Peyer's patch (tissue), 4 donors: ENCODE data around the gene DDIT3.

ENCODE experiments used
- CTCF ChIP-seq, 6 experiments: fragments of 450-650 bp in 4 of 6; fragments of 200-600 bp in 2 of 6; sonication (generic) in 1 of 6; IDR thresholded peaks; one replicate each; pipeline ENCODE4 v1.5.1; 2017 to 2019; ENCODE audit warnings: antibody characterized with exemption in 6 of 6, mild to moderate bottlenecking in 3 of 6, moderate library complexity in 1 of 6
- POLR2A ChIP-seq, 2 donors: fragments of 450-650 bp; IDR thresholded peaks; one replicate each; pipeline ENCODE4 v1.5.1; 2017; ENCODE audit warnings: antibody characterized with exemption in 2 of 2, mild to moderate bottlenecking in 2 of 2, moderate library complexity in 2 of 2

GRCh38 chr12:57549203-57549908 lies 29.0 kb upstream of the DDIT3 start:
- no peak for TF ChIP-seq CTCF (IDR thresholded peaks at IDR 0.05)
- no peak for TF ChIP-seq POLR2A (IDR thresholded peaks at IDR 0.05)
